GM12892 (cell line): ENCODE data around the gene MLF2.

Experiments
- DNase-seq: peaks from one replicate; pipeline ENCODE4 v3.0.0; 2011; ENCODE audit not compliant: insufficient read length
- FAIRE-seq: peaks from 2 replicates; lab custom pipeline; 2011; peaks lifted over from hg19 to GRCh38; lab: Jason Lieb, UNC
- POLR2A ChIP-seq: IDR thresholded peaks from 2 replicates; pipeline ENCODE4 v1.6.1; 2011; ENCODE audit warnings: low read depth, low read length, control low read depth
- POLR2AphosphoS5 ChIP-seq: IDR thresholded peaks from 2 replicates; pipeline ENCODE4 v1.6.1; 2011; ENCODE audit warnings: low read depth, low read length, control low read depth
- TAF1 ChIP-seq: IDR thresholded peaks from 2 replicates; pipeline ENCODE4 v1.6.1; 2011; ENCODE audit warnings: low read depth, mild to moderate bottlenecking, control low read depth, low read length, borderline replicate concordance

The MLF2 gene

GRCh38 chr12:6769666-6770065, 16.7 kb upstream of the MLF2 start:
- TF ChIP-seq POLR2AphosphoS5 (no peak), TAF1 (no peak), POLR2A (no peak)
- DNase-seq (no peak), FAIRE-seq (no peak)

GRCh38 chr12:6768990-6769389, 16.0 kb upstream of the MLF2 start:
- DNase-seq (no peak), FAIRE-seq (no peak)
- TF ChIP-seq POLR2A (no peak), POLR2AphosphoS5 (no peak), TAF1 (no peak)

DNA sequence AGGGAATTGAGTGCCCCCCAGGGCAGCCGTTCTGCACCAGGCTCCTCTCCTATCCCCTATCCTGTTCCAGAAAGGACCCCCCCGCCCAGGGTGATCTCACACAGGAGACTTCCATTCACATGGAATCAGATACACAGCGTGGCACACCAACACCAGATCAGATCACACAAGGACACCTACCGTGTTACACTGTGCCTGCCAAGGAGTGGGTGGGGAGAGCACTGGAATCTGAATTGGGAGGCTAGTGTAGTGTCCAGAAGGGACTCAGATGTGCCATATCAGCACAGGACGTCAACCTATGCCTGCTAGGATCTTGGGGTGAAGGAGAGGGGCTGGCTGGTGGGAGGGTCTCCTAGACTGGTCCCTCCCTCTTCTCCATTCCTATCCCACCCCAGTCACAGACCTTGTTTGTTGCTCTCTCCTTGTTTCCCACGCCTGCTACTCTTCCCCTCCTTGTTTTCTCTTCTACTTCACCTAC, 15.5 kb upstream of the MLF2 start:
- DNase-seq (no peak), FAIRE-seq (no peak)
- TF ChIP-seq POLR2AphosphoS5: no peak

GRCh38 chr12:6767353-6768319, 14.7 kb upstream of the MLF2 start:
- no peak for DNase-seq
- FAIRE-seq: no peak
- TF ChIP-seq POLR2AphosphoS5 (no peak), POLR2A (no peak), TAF1 (no peak)

DNA sequence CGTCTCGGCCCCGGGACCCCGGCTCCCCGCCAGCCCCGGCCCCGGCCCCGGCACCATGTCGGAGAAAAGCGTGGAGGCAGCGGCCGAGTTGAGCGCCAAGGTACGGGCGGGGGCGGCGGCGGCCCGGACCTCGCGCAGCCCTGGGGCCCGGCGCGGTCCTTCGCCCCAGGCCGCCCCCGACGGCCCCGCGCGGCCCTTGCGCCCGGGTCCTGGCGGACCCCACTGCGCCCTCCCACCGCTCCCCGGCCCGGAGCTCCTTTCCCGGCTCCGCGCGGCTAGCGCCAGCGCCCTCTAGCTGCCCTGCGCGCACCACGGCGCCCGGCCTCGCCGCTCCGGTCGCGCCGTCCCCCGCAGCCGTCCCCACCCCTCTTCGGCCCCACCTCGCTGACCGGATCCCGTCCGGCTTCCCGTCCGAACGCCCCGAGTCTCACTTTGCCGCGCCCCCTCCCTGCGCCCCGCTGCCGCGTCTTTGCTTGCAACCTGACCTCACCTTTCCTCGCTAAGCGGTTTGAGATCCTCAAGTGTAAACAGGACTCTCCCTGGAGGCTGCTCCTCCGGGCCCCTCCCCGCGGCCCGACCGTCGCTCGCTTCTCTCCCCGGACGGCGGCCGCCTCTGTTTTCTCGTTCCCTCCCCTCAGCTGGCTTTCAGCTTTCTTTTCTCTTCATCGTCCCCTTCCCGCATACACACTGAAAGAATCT, 13.9 kb upstream of the MLF2 start:
- TF ChIP-seq POLR2AphosphoS5 (no peak), TAF1 (no peak), POLR2A (no peak; the same call in 1 of the 2 replicates)
- FAIRE-seq (peak; percentile 92), DNase-seq (peak; percentile 71)

DNA sequence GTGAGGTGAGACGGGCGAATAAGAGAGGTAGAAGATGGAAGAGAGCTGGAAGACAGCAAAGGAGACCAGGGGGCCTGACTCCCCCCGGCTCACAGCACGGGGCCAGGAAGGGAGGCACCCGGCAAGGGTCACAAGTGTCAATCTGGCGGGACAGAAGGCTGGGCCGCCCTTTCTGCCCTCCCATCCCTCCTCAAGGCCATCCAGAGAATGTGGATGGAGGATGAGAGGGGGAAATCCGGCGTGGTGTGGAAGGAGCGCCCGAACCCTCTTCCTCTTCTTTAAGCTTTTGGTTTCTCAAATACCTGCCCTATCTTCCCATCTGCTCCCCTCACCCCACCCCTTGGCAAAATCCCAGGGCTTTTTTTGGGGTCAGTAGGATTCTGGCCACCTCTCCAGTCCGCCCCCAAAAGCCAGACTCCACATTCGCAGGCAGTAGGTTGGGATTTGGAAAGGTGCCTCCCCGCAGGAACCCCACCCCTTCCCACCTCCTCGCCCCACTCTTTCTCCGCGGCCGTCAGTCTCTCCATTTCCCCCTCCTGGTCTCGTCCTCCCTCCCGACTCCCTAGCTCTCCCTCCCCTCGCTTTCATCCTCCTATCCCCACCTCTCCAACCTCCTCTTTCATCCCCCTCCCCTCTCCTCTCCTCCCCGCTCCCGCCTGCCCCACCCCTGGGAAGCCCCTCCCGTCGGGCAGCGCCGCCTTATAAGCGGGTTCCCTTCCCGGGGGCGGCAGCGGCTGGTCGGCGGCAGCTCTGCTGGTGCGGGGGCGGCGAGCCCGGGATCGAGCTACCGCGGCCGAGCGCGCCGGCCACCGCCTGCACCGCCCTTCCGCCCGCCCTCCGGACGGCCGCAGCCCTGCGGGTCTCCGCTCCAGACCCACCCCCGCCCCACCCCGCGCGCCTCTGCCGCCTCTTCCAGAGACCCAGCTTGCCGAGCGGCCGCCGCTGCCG, 13.0 kb upstream of the MLF2 start, which contains the start of gene PTMS:
Gene PTMS (plus strand): TSS at position 730 of the 948 bp plus-strand sequence. CDS start 343 bp downstream, outside the sequence.
- no peak for DNase-seq
- TF ChIP-seq POLR2A (peak; percentile 53; the same call in 1 of the 2 replicates), TAF1 (no peak)
- peak; percentile 70 for FAIRE-seq

- no peak for TF ChIP-seq POLR2A
- no peak for TF ChIP-seq POLR2AphosphoS5
- TF ChIP-seq TAF1: no peak
- FAIRE-seq (no peak), DNase-seq (no peak)
Measured at GRCh38 chr12:6765048-6765633, 12.2 kb upstream of the MLF2 start.

- TF ChIP-seq POLR2A: peak; percentile 49; the same call in 1 of the 2 replicates
- TF ChIP-seq TAF1: no peak
- DNase-seq: peak; percentile 96
- FAIRE-seq: peak; percentile 99
Measured at GRCh38 chr12:6764011-6764828, 11.3 kb upstream of the MLF2 start.

DNA sequence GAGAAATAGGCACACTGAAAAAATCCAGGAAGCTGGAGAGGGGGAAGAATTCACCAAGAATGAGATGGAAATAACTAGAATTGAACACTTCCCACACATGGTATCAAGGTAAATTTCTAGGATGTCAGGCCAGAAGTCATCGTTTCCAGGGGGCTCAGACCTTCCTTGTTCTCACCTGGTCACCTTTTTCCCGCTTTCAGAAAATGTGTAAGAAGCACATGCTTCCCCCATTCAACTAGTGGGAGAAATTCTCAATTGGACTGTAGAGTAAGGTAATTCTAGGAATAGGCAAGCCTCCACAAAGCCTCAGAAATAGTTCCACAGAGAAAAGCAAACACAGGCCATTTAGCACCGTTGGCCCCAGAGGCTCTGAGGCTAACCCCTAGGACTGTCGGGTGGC, 10.4 kb upstream of the MLF2 start:
- FAIRE-seq: no peak
- TF ChIP-seq POLR2A: no peak
- no peak for TF ChIP-seq TAF1
- no peak for TF ChIP-seq POLR2AphosphoS5
- DNase-seq: no peak

DNA sequence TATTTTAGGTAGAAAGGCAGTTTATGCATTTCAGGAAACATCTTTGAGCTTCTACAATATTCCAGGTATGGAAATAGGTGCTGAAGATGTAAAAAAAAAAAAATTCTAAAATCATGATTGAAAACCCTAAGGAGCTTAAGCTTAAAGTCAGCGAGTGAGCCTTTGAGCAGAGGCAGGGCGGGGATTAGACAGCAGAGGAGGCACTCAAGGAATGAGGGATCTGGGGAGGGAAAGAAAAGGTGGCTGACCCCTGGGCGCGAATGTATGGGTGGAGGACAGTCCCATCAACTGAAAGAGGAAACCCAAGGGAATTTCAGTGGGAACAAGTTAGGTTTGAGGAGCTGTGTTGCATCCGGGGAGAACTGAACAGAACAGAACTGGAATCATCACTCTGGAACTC, 6.8 kb upstream of the MLF2 start:
- TF ChIP-seq POLR2AphosphoS5 (no peak), POLR2A (no peak), TAF1 (no peak)
- FAIRE-seq: no peak
- DNase-seq: no peak
